ENCODE data around the gene MCRIP2. TPM values are rescaled to one million over a fixed set of nuclear protein-coding genes. Genes with fewer than 3 reads are reported as not detected.

Gene MCRIP2
- total RNA-seq, 2 donors from 2014 or later = 41.2 to 47.5 TPM

DNA sequence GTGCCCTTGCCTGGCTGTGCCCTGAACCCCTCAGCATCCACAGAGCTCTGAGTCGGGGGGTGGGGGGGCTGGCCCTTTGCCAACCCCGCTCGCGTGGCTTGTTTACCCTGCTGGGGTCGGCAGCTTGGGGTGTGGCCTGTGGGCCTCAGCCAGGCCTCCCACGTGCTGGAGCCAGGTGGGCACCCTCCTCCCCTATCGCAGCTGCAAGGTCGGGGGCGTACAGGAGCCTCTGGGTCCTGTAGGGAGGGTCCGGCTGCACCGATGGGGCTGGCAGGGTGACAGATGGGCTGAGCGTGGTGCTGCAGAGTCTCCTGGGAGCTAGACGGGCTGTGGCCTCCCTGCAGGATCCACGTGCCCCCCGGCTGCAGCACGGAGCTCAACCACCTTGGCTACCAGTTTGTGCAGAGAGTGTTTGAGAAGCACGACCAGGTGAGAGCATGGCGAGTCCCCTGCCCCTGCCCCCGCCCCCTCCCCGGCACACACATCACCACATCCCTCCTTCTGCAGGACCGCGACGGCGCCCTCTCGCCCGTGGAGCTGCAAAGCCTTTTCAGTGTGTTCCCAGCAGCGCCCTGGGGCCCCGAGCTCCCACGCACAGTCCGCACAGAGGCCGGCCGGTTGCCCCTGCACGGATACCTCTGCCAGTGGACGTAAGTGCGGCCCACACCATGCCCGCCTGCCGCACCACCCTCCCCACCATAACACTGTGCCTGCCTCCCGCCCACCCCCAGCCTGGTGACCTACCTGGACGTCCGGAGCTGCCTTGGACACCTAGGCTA lies 29.9 kb downstream of the MCRIP2 start:
- 84 to 90% methylated on average over 18 to 40 of the region's 40 CpGs for WGBS, 2 donors
- TF ChIP-seq, protein P1, sequence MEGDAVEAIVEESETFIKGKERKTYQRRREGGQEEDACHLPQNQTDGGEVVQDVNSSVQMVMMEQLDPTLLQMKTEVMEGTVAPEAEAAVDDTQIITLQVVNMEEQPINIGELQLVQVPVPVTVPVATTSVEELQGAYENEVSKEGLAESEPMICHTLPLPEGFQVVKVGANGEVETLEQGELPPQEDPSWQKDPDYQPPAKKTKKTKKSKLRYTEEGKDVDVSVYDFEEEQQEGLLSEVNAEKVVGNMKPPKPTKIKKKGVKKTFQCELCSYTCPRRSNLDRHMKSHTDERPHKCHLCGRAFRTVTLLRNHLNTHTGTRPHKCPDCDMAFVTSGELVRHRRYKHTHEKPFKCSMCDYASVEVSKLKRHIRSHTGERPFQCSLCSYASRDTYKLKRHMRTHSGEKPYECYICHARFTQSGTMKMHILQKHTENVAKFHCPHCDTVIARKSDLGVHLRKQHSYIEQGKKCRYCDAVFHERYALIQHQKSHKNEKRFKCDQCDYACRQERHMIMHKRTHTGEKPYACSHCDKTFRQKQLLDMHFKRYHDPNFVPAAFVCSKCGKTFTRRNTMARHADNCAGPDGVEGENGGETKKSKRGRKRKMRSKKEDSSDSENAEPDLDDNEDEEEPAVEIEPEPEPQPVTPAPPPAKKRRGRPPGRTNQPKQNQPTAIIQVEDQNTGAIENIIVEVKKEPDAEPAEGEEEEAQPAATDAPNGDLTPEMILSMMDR (IDR thresholded peaks at IDR 0.05) = no peak
- TF ChIP-seq POLR2A (IDR thresholded peaks at IDR 0.05) = no peak

GRCh38 chr16:672371-672770 lies 30.7 kb downstream of the MCRIP2 start:
- WGBS, 2 donors = 92 to 94% methylated on average over 6 to 11 of the region's 19 CpGs

More for the DNA sequence above, 29.9 kb downstream of the MCRIP2 start:
- Histone ChIP-seq H3K27ac (no peak overlapping the region), H3K36me3 (replicated peaks in 1 of 2; ENCODE audit: insufficient read depth in 1 of 2, low read depth in 2 of 2) (peaks cover 0 to 21% of the 10 kb centered on the region in 2 donors), H3K9me3 (no peaks in the 10 kb centered on the region), H3K4me1 (peaks cover 45% of the 10 kb centered on the region), H3K4me3 (no peak overlapping the region), H3K27me3 (no peaks in the 10 kb centered on the region)
- ATAC-seq = no peak
- no peak for DNase-seq
- intact Hi-C loops (cut with DNase I) = no loop called here

GRCh38 chr16:672851-673250 lies 31.2 kb downstream of the MCRIP2 start:
- WGBS, 2 donors = 92 to 100% methylated on average over 3 to 9 of the region's 21 CpGs
- Histone ChIP-seq H3K4me1 (peaks cover 37% of the 10 kb centered on the region), H3K4me3 (no peak overlapping the region), H3K9me3 (no peaks in the 10 kb centered on the region), H3K27ac (no peak overlapping the region), H3K36me3 (replicated peaks in 1 of 2; ENCODE audit: insufficient read depth in 1 of 2, low read depth in 2 of 2) (peaks cover 0 to 21% of the 10 kb centered on the region in 2 donors), H3K27me3 (no peaks in the 10 kb centered on the region)
- TF ChIP-seq, protein P1 (IDR thresholded peaks at IDR 0.05) = no peak
- no peak for TF ChIP-seq POLR2A (IDR thresholded peaks at IDR 0.05)
- ATAC-seq (no peak), DNase-seq (no peak)
- intact Hi-C loops (cut with DNase I) = no loop called here

More at GRCh38 chr16:672371-672770, 30.7 kb downstream of the MCRIP2 start:
- Histone ChIP-seq H3K9me3 (no peaks in the 10 kb centered on the region), H3K27me3 (no peaks in the 10 kb centered on the region), H3K36me3 (replicated peaks in 1 of 2; ENCODE audit: insufficient read depth in 1 of 2, low read depth in 2 of 2) (peaks cover 0 to 21% of the 10 kb centered on the region in 2 donors), H3K4me3 (no peak overlapping the region), H3K27ac (no peak overlapping the region), H3K4me1 (peaks cover 42% of the 10 kb centered on the region)
- ATAC-seq (no peak), DNase-seq (no peak)
- TF ChIP-seq, protein P1 (IDR thresholded peaks at IDR 0.05) = no peak
- TF ChIP-seq POLR2A (IDR thresholded peaks at IDR 0.05) = no peak
- intact Hi-C loops (cut with DNase I) = no loop called here

GRCh38 chr16:673399-673991 lies 31.9 kb downstream of the MCRIP2 start:
- H3K27me3 ChIP-seq = no peaks in the 10 kb centered on the region
- H3K36me3 ChIP-seq (replicated peaks in 1 of 2; ENCODE audit: insufficient read depth in 1 of 2, low read depth in 2 of 2) = peaks cover 0 to 21% of the 10 kb centered on the region in 2 donors
- TF ChIP-seq, protein P1 (IDR thresholded peaks at IDR 0.05) = no peak
- TF ChIP-seq POLR2A (IDR thresholded peaks at IDR 0.05) = no peak
- DNase-seq = no peak
- H3K4me1 ChIP-seq = peaks cover 36% of the 10 kb centered on the region
- intact Hi-C loops (cut with DNase I) = no loop called here
- 95% methylated on average over 4 to 18 of the region's 18 CpGs for WGBS, 2 donors
- H3K9me3 ChIP-seq = no peaks in the 10 kb centered on the region
- no peak for ATAC-seq
- H3K4me3 ChIP-seq = no peak overlapping the region
- H3K27ac ChIP-seq = no peak overlapping the region

All from body of pancreas (tissue), 4 donors.